Kidney (tissue), 14 donors: Measurements from ENCODE around the gene UBASH3A. TPM values are rescaled to one million over a fixed set of nuclear protein-coding genes. Genes with fewer than 3 reads are reported as not detected.
A peak's percentile ranks its signal among the peaks of the same experiment; 100 is the strongest.

ENCODE experiments used
- DNase-seq, 5 donors: peaks; one replicate each; pipeline ENCODE4 v3.0.0-alpha.2; 2013 to 2020
- FAIRE-seq: peaks from 2 replicates; lab custom pipeline; 2012; peaks lifted over from hg19 to GRCh38; lab: Jason Lieb, UNC
- H3K27ac ChIP-seq, 2 donors: one replicate each; pipeline ENCODE4 v1.7.0; 2013; ENCODE audit warnings: low read depth in 2 of 2, low read length in 2 of 2, inconsistent platforms in 1 of 2
- H3K27me3 ChIP-seq: one replicate; pipeline ENCODE4 v1.7.1; 2013; ENCODE audit warnings: low read length, inconsistent platforms; ENCODE audit not compliant: control insufficient read depth, insufficient read depth
- H3K36me3 ChIP-seq, 3 donors: one replicate each; pipeline versions ENCODE4 v1.7.0 to v1.7.1; 2013; ENCODE audit warnings: low read length in 3 of 3, control low read depth in 1 of 3, inconsistent platforms in 1 of 3; ENCODE audit not compliant: insufficient read depth in 3 of 3, control insufficient read depth in 2 of 3
- H3K4me1 ChIP-seq, 3 donors: one replicate each; pipeline versions ENCODE4 v1.7.0 to v1.7.1; 2013; ENCODE audit warnings: low read length in 3 of 3, inconsistent platforms in 1 of 3, low read depth in 1 of 3; ENCODE audit not compliant: control insufficient read depth in 2 of 3, insufficient read depth in 2 of 3
- H3K4me3 ChIP-seq, 3 donors: one replicate each; pipeline versions ENCODE4 v1.7.0 to v1.8.1; 2013; ENCODE audit warnings: low read length in 3 of 3, control low read depth in 1 of 3, inconsistent platforms in 1 of 3
- H3K9ac ChIP-seq, 3 donors: one replicate each; pipeline versions ENCODE4 v1.7.0 to v1.7.1; 2013; ENCODE audit warnings: low read length in 3 of 3, control low read depth in 1 of 3, inconsistent platforms in 1 of 3
- H3K9me3 ChIP-seq, 3 donors: one replicate each; pipeline versions ENCODE4 v1.7.0 to v1.7.1; 2013; ENCODE audit warnings: low read length in 3 of 3, control low read depth in 1 of 3, inconsistent platforms in 1 of 3; ENCODE audit not compliant: control insufficient read depth in 2 of 3, insufficient read depth in 1 of 3
- intact Hi-C: fragments of 100-400 bp; cut with DNase I; formaldehyde crosslinking; loops from one replicate; pipeline ENCODE4 v1.11.1; 2022
- polyA plus RNA-seq: library from polyadenylated mRNA; stranded (reverse); fragments of 350-450 nt; fragmentation: Illumina TruSeq; extraction: RNeasy Lipid Tissue Mini Kit (QIAGEN cat#74804); gene quantifications from one replicate; pipeline ENCODE4 v1.2.3, GENCODE V29; 2014; ENCODE audit warnings: low read depth, low replicate concordance; ENCODE audit not compliant: insufficient read depth
- total RNA-seq: library from RNA; stranded (reverse); fragmentation: NEBNext Ultra II Directional; extraction: Animal tissue kit (Norgen Biotek cat#: 25700); gene quantifications from one replicate; pipeline ENCODE4 v1.2.1, GENCODE V29; 2021
- TF ChIP-seq, protein P1 (sequence below): IDR thresholded peaks from 3 replicates; pipeline ENCODE4 v1.5.1; 2012; ENCODE audit warnings: mild to moderate bottlenecking, moderate library complexity, borderline replicate concordance; ENCODE audit not compliant: insufficient read depth; ENCODE audit errors: extremely low read depth
- donor health status: control.
- donor health status: control.
- donor health status: control.
- donor health status: control.
- donor health status: control.
- donor health status: DM: yes; HTN: yes; CAD: no.
- donor health status: Normal renal cell carcinoma (clear cell type).

UBASH3A gene
- total and polyA plus RNA-seq, 2 donors from 2014 or later = 2.7 TPM; not detected in 1

GRCh38 chr21:42493109-42494060, 89.7 kb downstream of the UBASH3A start:
- peaks cover 0 to 8% (median 0%) of the 10 kb centered on the region in 3 donors for H3K4me1 ChIP-seq
- H3K27me3 ChIP-seq = no peaks in the 10 kb centered on the region
- H3K4me3 ChIP-seq = no peak overlapping the region
- no peak overlapping the region for H3K9ac ChIP-seq
- no peak overlapping the region for H3K27ac ChIP-seq
- intact Hi-C loops = no loop called here
- peak in 1 of 5 donors; percentile 30 for DNase-seq
- TF ChIP-seq, protein P1, sequence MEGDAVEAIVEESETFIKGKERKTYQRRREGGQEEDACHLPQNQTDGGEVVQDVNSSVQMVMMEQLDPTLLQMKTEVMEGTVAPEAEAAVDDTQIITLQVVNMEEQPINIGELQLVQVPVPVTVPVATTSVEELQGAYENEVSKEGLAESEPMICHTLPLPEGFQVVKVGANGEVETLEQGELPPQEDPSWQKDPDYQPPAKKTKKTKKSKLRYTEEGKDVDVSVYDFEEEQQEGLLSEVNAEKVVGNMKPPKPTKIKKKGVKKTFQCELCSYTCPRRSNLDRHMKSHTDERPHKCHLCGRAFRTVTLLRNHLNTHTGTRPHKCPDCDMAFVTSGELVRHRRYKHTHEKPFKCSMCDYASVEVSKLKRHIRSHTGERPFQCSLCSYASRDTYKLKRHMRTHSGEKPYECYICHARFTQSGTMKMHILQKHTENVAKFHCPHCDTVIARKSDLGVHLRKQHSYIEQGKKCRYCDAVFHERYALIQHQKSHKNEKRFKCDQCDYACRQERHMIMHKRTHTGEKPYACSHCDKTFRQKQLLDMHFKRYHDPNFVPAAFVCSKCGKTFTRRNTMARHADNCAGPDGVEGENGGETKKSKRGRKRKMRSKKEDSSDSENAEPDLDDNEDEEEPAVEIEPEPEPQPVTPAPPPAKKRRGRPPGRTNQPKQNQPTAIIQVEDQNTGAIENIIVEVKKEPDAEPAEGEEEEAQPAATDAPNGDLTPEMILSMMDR = no peak
- no peaks in the 10 kb centered on the region for H3K36me3 ChIP-seq
- FAIRE-seq = no peak
- no peaks in the 10 kb centered on the region for H3K9me3 ChIP-seq

DNA sequence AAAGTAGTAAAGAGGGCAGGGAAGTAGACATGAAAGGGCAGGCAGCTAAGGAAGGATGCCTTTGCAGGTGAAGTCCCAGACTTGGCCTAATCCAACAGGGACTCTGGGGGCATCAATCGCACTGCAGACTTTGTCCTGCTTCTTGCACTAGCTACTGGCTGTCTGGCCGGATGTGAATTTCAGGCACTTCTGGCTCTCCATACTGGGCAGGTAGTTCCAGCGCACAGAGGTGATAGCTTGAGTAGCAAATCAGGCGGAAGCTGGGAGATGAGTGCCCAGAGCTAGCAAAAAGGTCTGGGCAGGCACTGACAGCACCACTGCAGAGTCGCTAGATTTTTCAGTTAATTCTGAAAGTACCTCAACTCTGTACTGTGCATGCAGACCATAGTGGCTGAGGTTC, 91.3 kb downstream of the UBASH3A start:
- TF ChIP-seq, protein P1 = no peak
- intact Hi-C loops = no loop called here
- Histone ChIP-seq H3K4me3 (no peak overlapping the region), H3K36me3 (no peaks in the 10 kb centered on the region), H3K27me3 (no peaks in the 10 kb centered on the region), H3K27ac (no peak overlapping the region), H3K9me3 (no peaks in the 10 kb centered on the region), H3K9ac (no peak overlapping the region), H3K4me1 (peaks cover 0 to 8% (median 0%) of the 10 kb centered on the region in 3 donors)
- FAIRE-seq (no peak), DNase-seq (peak in 2 of 5 donors; percentile 33 to 45)

- DNase-seq (peak in 1 of 5 donors; percentile 62), FAIRE-seq (no peak)
- no peaks in the 10 kb centered on the region for H3K27me3 ChIP-seq
- no peaks in the 10 kb centered on the region for H3K9me3 ChIP-seq
- H3K9ac ChIP-seq = peak overlapping the region in 2 of 3 donors; percentile 53 to 70
- intact Hi-C loops = no loop called here
- peak overlapping the region; percentile 78 to 83 (median 82) for H3K4me3 ChIP-seq
- TF ChIP-seq, protein P1 = no peak
- no peaks in the 10 kb centered on the region for H3K36me3 ChIP-seq
- H3K27ac ChIP-seq = peak overlapping the region; percentile 17 to 42
- peaks cover 0 to 8% (median 0%) of the 10 kb centered on the region in 3 donors for H3K4me1 ChIP-seq
These were observed 92.0 kb downstream of the UBASH3A start for GRCh38 chr21:42495765-42496119.
